Neural progenitor cell (in vitro differentiated cells): ENCODE measurements around the gene FAAH2. TPM values are rescaled to one million over a fixed set of nuclear protein-coding genes. Genes with fewer than 3 reads are reported as not detected.
"Not testable (repeated sequence)": the region's sequence is repeated elsewhere in the genome, so short reads cannot be mapped to it uniquely, and the experiment has no call there.

Experiments
- DNase-seq: peaks from one replicate; pipeline ENCODE4 v3.0.0-alpha.2; 2016; ENCODE audit warnings: low spot score
- H2AFZ ChIP-seq: fragments of 200-600 bp; sonication (generic); replicated peaks from 2 replicates; pipeline ENCODE4 v1.6.1; 2016; ENCODE audit warnings: antibody characterized with exemption
- H3F3A ChIP-seq: fragments of 200-600 bp; sonication (generic); 2 replicates; pipeline ENCODE4 v1.6.1; 2016; ENCODE audit warnings: antibody characterized with exemption, low read depth
- H3K27ac ChIP-seq: fragments of 200-600 bp; sonication (generic); 2 replicates; pipeline ENCODE4 v1.5.1; 2016; ENCODE audit warnings: mild to moderate bottlenecking
- H3K27me3 ChIP-seq: fragments of 200-600 bp; sonication (generic); 2 replicates; pipeline ENCODE4 v1.6.1; 2016; ENCODE audit warnings: mild to moderate bottlenecking, moderate library complexity
- H3K36me3 ChIP-seq: fragments of 200-600 bp; sonication (generic); 2 replicates; pipeline ENCODE4 v1.5.1; 2016
- H3K4me1 ChIP-seq: fragments of 200-600 bp; sonication (generic); 2 replicates; pipeline ENCODE4 v1.6.1; 2016; ENCODE audit warnings: mixed run types
- H3K4me2 ChIP-seq: fragments of 200-600 bp; sonication (generic); 2 replicates; pipeline ENCODE4 v1.6.1; 2016
- H3K4me3 ChIP-seq: fragments of 200-600 bp; sonication (generic); 2 replicates; pipeline ENCODE4 v1.5.1; 2016
- H3K79me2 ChIP-seq: fragments of 200-600 bp; sonication (generic); 2 replicates; pipeline ENCODE4 v1.6.1; 2016; ENCODE audit warnings: low read depth
- H3K9ac ChIP-seq: fragments of 200-600 bp; sonication (generic); 2 replicates; pipeline ENCODE4 v1.6.1; 2016
- H3K9me3 ChIP-seq: fragments of 200-600 bp; sonication (generic); 2 replicates; pipeline ENCODE4 v1.5.1; 2016; ENCODE audit warnings: low read depth
- H4K20me1 ChIP-seq: fragments of 200-600 bp; sonication (generic); 2 replicates; pipeline ENCODE4 v1.6.1; 2016; ENCODE audit warnings: low read depth
- H3K27ac Mint-ChIP-seq: 3 replicates; pipeline ENCODE4 v1.8.0; 2021; ENCODE audit warnings: mixed read lengths
- H3K27me3 Mint-ChIP-seq: 2 replicates; pipeline ENCODE4 v1.8.0; 2022; ENCODE audit warnings: low read depth, mild to moderate bottlenecking, inconsistent platforms, moderate library complexity, mixed read lengths; ENCODE audit not compliant: insufficient read depth
- H3K36me3 Mint-ChIP-seq: 3 replicates; pipeline ENCODE4 v1.8.0; 2021; ENCODE audit warnings: mixed read lengths
- H3K4me1 Mint-ChIP-seq: 3 replicates; pipeline ENCODE4 v1.8.0; 2021; ENCODE audit warnings: mixed read lengths
- H3K4me3 Mint-ChIP-seq: 3 replicates; pipeline ENCODE4 v1.8.0; 2021; ENCODE audit warnings: mild to moderate bottlenecking, moderate library complexity, mixed read lengths
- H3K9me3 Mint-ChIP-seq: 3 replicates; pipeline ENCODE4 v1.8.0; 2020; ENCODE audit warnings: mixed read lengths
- EZH2 ChIP-seq: fragments of 200-600 bp; sonication (generic); IDR thresholded peaks from 2 replicates; pipeline ENCODE4 v1.6.1; 2017; ENCODE audit warnings: antibody characterized with exemption, mild to moderate bottlenecking, moderate library complexity
- EZH2phosphoT487 ChIP-seq: fragments of 200-600 bp; sonication (generic); IDR thresholded peaks from 2 replicates; pipeline ENCODE4 v1.6.1; 2017; ENCODE audit warnings: antibody characterized with exemption
- total RNA-seq: library from RNA; depleted of rRNA; stranded (reverse); fragments of >200 nt; gene quantifications from 2 replicates; pipeline ENCODE4 v1.2.3, GENCODE V29; 2015; ENCODE audit warnings: low replicate concordance
- TF ChIP-seq, protein P1 (sequence below): fragments of 200-600 bp; sonication (generic); IDR thresholded peaks from 2 replicates; pipeline ENCODE4 v1.5.1; 2017; ENCODE audit warnings: antibody characterized with exemption, mild to moderate bottlenecking

Gene FAAH2
- total RNA-seq, 1 donor from 2014 or later = 24.6 TPM

GRCh38 chrX:57367649-57368048 is 81.1 kb downstream of the FAAH2 start:
- Histone ChIP-seq H3K4me3 (no peak overlapping the region), H3K4me2 (no peak overlapping the region), H3K9me3 (no peaks in the 10 kb centered on the region), H3K27ac (no peak overlapping the region), H3F3A (no peaks in the 10 kb centered on the region), H3K36me3 (no peaks in the 10 kb centered on the region), H3K27me3 (no peaks in the 10 kb centered on the region), H3K4me1 (no peaks in the 10 kb centered on the region), H3K79me2 (no peaks in the 10 kb centered on the region), H4K20me1 (no peaks in the 10 kb centered on the region), H2AFZ (no peak overlapping the region), H3K9ac (no peak overlapping the region)
- H3K27me3 Mint-ChIP-seq = no peaks in the 10 kb centered on the region
- no peaks in the 10 kb centered on the region for H3K9me3 Mint-ChIP-seq
- H3K27ac Mint-ChIP-seq = no peak overlapping the region
- DNase-seq = no peak
- H3K4me1 Mint-ChIP-seq = no peaks in the 10 kb centered on the region
- H3K4me3 Mint-ChIP-seq = no peak overlapping the region
- H3K36me3 Mint-ChIP-seq = no peaks in the 10 kb centered on the region
- TF ChIP-seq EZH2 (no peak), EZH2phosphoT487 (no peak)

GRCh38 chrX:57368158-57368557 is 81.7 kb downstream of the FAAH2 start:
- H3K36me3 Mint-ChIP-seq = no peaks in the 10 kb centered on the region
- no peak overlapping the region for H3K27ac Mint-ChIP-seq
- no peak for DNase-seq

GRCh38 chrX:57379296-57379695 is 92.8 kb downstream of the FAAH2 start:
- Mint-ChIP-seq H3K27ac (no peak overlapping the region), H3K4me1 (no peaks in the 10 kb centered on the region), H3K9me3 (peaks cover 2% of the 10 kb centered on the region), H3K27me3 (no peaks in the 10 kb centered on the region), H3K4me3 (no peak overlapping the region), H3K36me3 (no peaks in the 10 kb centered on the region)
- Histone ChIP-seq H3K4me3 (no peak overlapping the region), H3K4me1 (no peaks in the 10 kb centered on the region), H3K36me3 (no peaks in the 10 kb centered on the region), H4K20me1 (no peaks in the 10 kb centered on the region), H3K27me3 (no peaks in the 10 kb centered on the region), H3F3A (no peaks in the 10 kb centered on the region), H2AFZ (no peak overlapping the region), H3K9me3 (no peaks in the 10 kb centered on the region), H3K9ac (no peak overlapping the region), H3K27ac (no peak overlapping the region), H3K4me2 (no peak overlapping the region), H3K79me2 (no peaks in the 10 kb centered on the region)
- DNase-seq = no peak
- TF ChIP-seq, protein P1, sequence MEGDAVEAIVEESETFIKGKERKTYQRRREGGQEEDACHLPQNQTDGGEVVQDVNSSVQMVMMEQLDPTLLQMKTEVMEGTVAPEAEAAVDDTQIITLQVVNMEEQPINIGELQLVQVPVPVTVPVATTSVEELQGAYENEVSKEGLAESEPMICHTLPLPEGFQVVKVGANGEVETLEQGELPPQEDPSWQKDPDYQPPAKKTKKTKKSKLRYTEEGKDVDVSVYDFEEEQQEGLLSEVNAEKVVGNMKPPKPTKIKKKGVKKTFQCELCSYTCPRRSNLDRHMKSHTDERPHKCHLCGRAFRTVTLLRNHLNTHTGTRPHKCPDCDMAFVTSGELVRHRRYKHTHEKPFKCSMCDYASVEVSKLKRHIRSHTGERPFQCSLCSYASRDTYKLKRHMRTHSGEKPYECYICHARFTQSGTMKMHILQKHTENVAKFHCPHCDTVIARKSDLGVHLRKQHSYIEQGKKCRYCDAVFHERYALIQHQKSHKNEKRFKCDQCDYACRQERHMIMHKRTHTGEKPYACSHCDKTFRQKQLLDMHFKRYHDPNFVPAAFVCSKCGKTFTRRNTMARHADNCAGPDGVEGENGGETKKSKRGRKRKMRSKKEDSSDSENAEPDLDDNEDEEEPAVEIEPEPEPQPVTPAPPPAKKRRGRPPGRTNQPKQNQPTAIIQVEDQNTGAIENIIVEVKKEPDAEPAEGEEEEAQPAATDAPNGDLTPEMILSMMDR = no peak
- no peak for TF ChIP-seq EZH2phosphoT487

More at GRCh38 chrX:57368158-57368557, 81.7 kb downstream of the FAAH2 start:
- Histone ChIP-seq H3K9me3 (no peaks in the 10 kb centered on the region), H4K20me1 (no peaks in the 10 kb centered on the region), H2AFZ (no peak overlapping the region), H3K4me1 (no peaks in the 10 kb centered on the region), H3K4me2 (no peak overlapping the region), H3F3A (no peaks in the 10 kb centered on the region), H3K4me3 (no peak overlapping the region), H3K36me3 (no peaks in the 10 kb centered on the region), H3K27ac (no peak overlapping the region), H3K9ac (no peak overlapping the region), H3K79me2 (no peaks in the 10 kb centered on the region), H3K27me3 (no peaks in the 10 kb centered on the region)
- no peaks in the 10 kb centered on the region for H3K4me1 Mint-ChIP-seq
- no peaks in the 10 kb centered on the region for H3K27me3 Mint-ChIP-seq
- TF ChIP-seq EZH2phosphoT487 (no peak), EZH2 (no peak)
- TF ChIP-seq, protein P1 = no peak
- H3K4me3 Mint-ChIP-seq = no peak overlapping the region
- no peaks in the 10 kb centered on the region for H3K9me3 Mint-ChIP-seq

- H3K9ac ChIP-seq = no peak overlapping the region
- H3K9me3 ChIP-seq = no peaks in the 10 kb centered on the region
- no peaks in the 10 kb centered on the region for H3K36me3 Mint-ChIP-seq
- no peaks in the 10 kb centered on the region for H3K27me3 ChIP-seq
- no peaks in the 10 kb centered on the region for H3K36me3 ChIP-seq
- TF ChIP-seq, protein P1 = no peak
- TF ChIP-seq EZH2 (no peak), EZH2phosphoT487 (no peak)
- no peak overlapping the region for H3K4me2 ChIP-seq
- no peaks in the 10 kb centered on the region for H3K27me3 Mint-ChIP-seq
- no peak for DNase-seq
- no peaks in the 10 kb centered on the region for H3K4me1 ChIP-seq
- no peaks in the 10 kb centered on the region for H3F3A ChIP-seq
- peaks cover 2% of the 10 kb centered on the region for H3K9me3 Mint-ChIP-seq
- no peaks in the 10 kb centered on the region for H4K20me1 ChIP-seq
- H3K79me2 ChIP-seq = no peaks in the 10 kb centered on the region
- H3K4me3 ChIP-seq = no peak overlapping the region
- no peak overlapping the region for H3K27ac ChIP-seq
- H3K27ac Mint-ChIP-seq = no peak overlapping the region
- no peak overlapping the region for H2AFZ ChIP-seq
- H3K4me3 Mint-ChIP-seq = no peak overlapping the region
- H3K4me1 Mint-ChIP-seq = no peaks in the 10 kb centered on the region
Measured at GRCh38 chrX:57380026-57380796, 93.7 kb downstream of the FAAH2 start.

DNA sequence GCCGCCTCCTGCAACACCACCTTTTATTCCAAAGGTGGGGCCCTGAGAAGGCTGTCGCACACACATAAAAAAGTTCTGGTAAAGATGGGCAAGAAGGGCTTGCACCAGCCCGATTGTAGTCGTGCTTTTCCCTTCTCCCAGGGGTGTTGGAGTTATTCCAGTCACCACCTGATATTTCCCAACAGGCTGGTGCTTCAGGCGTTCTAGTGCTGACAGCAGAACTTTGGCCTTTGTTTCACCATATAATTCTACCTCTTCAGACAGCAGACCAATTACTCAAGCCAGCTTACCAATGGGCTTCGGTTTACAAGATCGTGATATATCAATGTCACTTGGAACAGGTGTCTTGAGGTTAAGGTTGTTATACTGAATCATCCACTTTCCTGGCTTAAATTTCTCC is 107.7 kb downstream of the FAAH2 start:
- not testable (repeated sequence) for H3K36me3 Mint-ChIP-seq, H3K9me3 Mint-ChIP-seq

GRCh38 chrX:57403191-57403590 is 116.7 kb downstream of the FAAH2 start:
- H3K4me3 ChIP-seq, H4K20me1 ChIP-seq, H3K36me3 Mint-ChIP-seq, H3K27me3 Mint-ChIP-seq, H3K9me3 Mint-ChIP-seq, H3K27me3 ChIP-seq, H3K4me3 Mint-ChIP-seq, H3K36me3 ChIP-seq, H2AFZ ChIP-seq, DNase-seq, H3K79me2 ChIP-seq, H3K4me1 Mint-ChIP-seq, H3K9ac ChIP-seq, H3F3A ChIP-seq, H3K27ac ChIP-seq, H3K4me1 ChIP-seq, H3K9me3 ChIP-seq, H3K27ac Mint-ChIP-seq: not testable (repeated sequence)
- H3K4me2 ChIP-seq = peak overlapping the region; percentile 13

More for the DNA sequence above, 107.7 kb downstream of the FAAH2 start:
- H4K20me1 ChIP-seq, H3K36me3 ChIP-seq, H3K9ac ChIP-seq, H3F3A ChIP-seq, H3K27ac ChIP-seq, H3K4me1 ChIP-seq, H3K27me3 Mint-ChIP-seq, H3K27ac Mint-ChIP-seq, H3K4me3 ChIP-seq, H3K4me3 Mint-ChIP-seq, H3K79me2 ChIP-seq, DNase-seq, H3K4me1 Mint-ChIP-seq, H2AFZ ChIP-seq, H3K27me3 ChIP-seq, H3K4me2 ChIP-seq, H3K9me3 ChIP-seq: not testable (repeated sequence)
